ENCODE results near the gene KRT1.

Gene KRT1

DNA sequence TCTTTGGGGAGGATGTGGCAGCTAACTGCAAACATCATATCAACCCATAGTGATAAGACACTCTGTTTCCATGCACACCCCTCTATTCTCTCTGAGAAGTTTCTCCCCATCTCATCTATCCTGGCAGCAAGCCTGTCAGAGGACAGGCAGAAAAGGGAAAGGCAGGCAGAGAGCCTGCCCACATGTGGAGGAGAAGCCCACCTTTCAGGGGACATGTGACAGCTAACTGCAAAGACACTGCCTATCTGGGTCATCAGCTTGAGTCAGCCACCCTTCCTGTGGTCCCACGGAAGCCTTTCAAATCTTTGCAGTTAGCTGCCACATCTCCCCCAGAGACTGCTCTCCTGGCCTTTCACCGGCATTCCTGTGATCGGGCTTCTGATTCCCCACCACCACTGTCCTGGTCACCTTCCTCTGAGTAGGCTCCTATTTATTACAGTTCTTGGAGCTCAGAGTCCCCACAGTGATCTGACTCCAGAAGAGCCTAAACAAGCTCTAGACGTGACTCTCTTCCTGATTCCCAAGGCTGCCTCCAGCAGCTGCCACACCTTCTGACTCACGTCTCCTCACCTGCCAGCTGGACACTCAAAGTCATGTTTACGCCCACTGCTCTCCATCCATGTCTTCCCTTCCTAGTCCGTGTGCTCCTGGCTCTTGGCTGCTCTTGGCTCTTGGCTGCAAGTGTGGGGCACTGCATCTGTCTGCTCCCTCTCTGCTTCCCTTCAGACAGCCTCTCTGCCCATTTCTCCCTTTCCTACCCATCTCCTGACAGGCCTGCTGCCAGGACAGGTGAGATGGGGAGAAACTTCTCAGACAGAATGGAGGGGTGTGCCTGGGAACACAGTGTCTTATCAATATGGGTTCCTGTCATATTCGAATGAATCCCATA, 7.5 kb upstream of the KRT1 start:
- Histone ChIP-seq H3K4me3 (ENCODE audit: low read length) (no peak overlapping the region), H3K4me2 (ENCODE audit: low read length) (no peak overlapping the region), H3K9me2 (replicated peaks; ENCODE audit: control insufficient read depth, low read length) (no peaks in the 10 kb centered on the region), H3K4me1 (ENCODE audit: control insufficient read depth, low read length) (no peaks in the 10 kb centered on the region), H3K79me2 (ENCODE audit: control insufficient read depth, low read length) (no peaks in the 10 kb centered on the region), H3K9me3 (ENCODE audit: control insufficient read depth, insufficient read depth, low read length) (no peaks in the 10 kb centered on the region), H3F3A (ENCODE audit: control insufficient read depth, insufficient read depth) (no peaks in the 10 kb centered on the region), H3K36me3 (ENCODE audit: control insufficient read depth, low read length) (no peaks in the 10 kb centered on the region), H4K20me1 (ENCODE audit: control insufficient read depth, insufficient read depth, low read depth, low read length) (no peaks in the 10 kb centered on the region), H3K27me3 (ENCODE audit: control insufficient read depth, low read length) (peaks cover 44% of the 10 kb centered on the region), H3K27ac (ENCODE audit: low read depth, low read length) (no peak overlapping the region)
- no peak for TF ChIP-seq EZH2phosphoT487 (IDR thresholded peaks at IDR 0.05; ENCODE audit: borderline replicate concordance, low read length)
- TF ChIP-seq, protein P1, sequence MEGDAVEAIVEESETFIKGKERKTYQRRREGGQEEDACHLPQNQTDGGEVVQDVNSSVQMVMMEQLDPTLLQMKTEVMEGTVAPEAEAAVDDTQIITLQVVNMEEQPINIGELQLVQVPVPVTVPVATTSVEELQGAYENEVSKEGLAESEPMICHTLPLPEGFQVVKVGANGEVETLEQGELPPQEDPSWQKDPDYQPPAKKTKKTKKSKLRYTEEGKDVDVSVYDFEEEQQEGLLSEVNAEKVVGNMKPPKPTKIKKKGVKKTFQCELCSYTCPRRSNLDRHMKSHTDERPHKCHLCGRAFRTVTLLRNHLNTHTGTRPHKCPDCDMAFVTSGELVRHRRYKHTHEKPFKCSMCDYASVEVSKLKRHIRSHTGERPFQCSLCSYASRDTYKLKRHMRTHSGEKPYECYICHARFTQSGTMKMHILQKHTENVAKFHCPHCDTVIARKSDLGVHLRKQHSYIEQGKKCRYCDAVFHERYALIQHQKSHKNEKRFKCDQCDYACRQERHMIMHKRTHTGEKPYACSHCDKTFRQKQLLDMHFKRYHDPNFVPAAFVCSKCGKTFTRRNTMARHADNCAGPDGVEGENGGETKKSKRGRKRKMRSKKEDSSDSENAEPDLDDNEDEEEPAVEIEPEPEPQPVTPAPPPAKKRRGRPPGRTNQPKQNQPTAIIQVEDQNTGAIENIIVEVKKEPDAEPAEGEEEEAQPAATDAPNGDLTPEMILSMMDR (IDR thresholded peaks at IDR 0.05; ENCODE audit: low read depth, low read length, poor library complexity, severe bottlenecking) = no peak

DNA sequence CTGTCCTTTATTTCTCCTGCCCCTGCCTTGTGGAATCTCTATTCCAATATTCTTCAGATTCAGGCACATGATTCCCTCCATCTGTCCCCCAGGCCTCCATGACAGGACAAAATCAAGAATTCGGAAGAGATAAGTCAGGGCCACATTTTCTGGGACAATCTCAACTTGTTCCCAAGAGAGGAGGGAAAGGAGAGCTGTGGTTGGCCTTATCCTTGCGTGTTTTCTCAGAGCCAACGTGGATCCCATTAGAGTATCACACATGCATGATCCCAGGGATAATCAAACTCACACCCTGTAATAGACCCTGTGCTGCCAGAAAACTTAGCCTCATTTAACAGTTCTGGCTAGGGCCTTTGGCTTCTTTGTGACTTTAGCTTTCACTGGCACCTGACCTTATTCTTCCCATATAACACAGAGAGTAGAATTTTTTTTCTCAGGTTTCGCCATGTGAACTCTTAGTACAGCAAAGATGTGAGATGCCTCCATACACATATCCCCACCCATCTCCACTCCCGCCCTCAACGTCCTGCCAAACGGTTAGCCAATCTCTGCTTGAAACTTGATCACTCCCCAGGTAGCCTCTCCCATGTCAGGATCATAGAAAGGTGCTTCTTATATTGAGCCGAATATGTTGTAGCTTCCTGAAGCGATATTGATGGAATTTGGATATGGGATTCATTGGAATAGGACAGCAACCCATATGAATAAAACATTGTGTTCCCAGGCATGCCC, 6.7 kb upstream of the KRT1 start:
- Histone ChIP-seq H3K27ac (ENCODE audit: low read depth, low read length) (no peak overlapping the region), H3K79me2 (ENCODE audit: control insufficient read depth, low read length) (no peaks in the 10 kb centered on the region), H3K9me3 (ENCODE audit: control insufficient read depth, insufficient read depth, low read length) (no peaks in the 10 kb centered on the region), H4K20me1 (ENCODE audit: control insufficient read depth, insufficient read depth, low read depth, low read length) (no peaks in the 10 kb centered on the region), H3K4me3 (ENCODE audit: low read length) (no peak overlapping the region), H3K4me2 (ENCODE audit: low read length) (no peak overlapping the region), H3K4me1 (ENCODE audit: control insufficient read depth, low read length) (no peaks in the 10 kb centered on the region), H3K36me3 (ENCODE audit: control insufficient read depth, low read length) (no peaks in the 10 kb centered on the region), H3K9me2 (replicated peaks; ENCODE audit: control insufficient read depth, low read length) (no peaks in the 10 kb centered on the region), H3K27me3 (ENCODE audit: control insufficient read depth, low read length) (peaks cover 36% of the 10 kb centered on the region), H3F3A (ENCODE audit: control insufficient read depth, insufficient read depth) (no peaks in the 10 kb centered on the region)
- TF ChIP-seq, protein P1 (IDR thresholded peaks at IDR 0.05; ENCODE audit: low read depth, low read length, poor library complexity, severe bottlenecking) = no peak
- no peak for TF ChIP-seq EZH2phosphoT487 (IDR thresholded peaks at IDR 0.05; ENCODE audit: borderline replicate concordance, low read length)

DNA sequence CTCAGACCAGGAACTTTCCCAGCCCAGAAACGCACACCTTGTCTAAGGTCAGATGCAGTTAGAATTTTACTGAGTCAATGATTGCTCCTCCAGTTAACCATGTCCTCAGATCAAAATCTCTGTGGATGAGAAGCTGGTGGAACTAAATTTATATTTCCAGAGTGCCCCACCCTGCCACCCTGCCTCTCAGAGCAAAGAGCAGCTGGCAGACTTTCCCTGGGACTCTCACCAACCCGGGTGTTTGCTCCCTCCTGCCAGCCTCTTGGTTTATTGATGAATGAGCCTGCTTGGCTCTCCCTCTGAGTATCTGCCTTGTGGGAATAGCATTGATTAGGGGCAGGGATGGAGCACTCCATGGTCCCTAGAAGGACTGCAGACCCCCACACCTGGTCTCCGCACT, 5.9 kb upstream of the KRT1 start:
- TF ChIP-seq, protein P1 (IDR thresholded peaks at IDR 0.05; ENCODE audit: low read depth, low read length, poor library complexity, severe bottlenecking) = no peak
- TF ChIP-seq EZH2phosphoT487 (IDR thresholded peaks at IDR 0.05; ENCODE audit: borderline replicate concordance, low read length) = no peak
- no peaks in the 10 kb centered on the region for H3K36me3 ChIP-seq (ENCODE audit: control insufficient read depth, low read length)
- H3F3A ChIP-seq (ENCODE audit: control insufficient read depth, insufficient read depth) = no peaks in the 10 kb centered on the region
- no peak overlapping the region for H3K4me3 ChIP-seq (ENCODE audit: low read length)
- H3K79me2 ChIP-seq (ENCODE audit: control insufficient read depth, low read length) = no peaks in the 10 kb centered on the region
- no peak overlapping the region for H3K4me2 ChIP-seq (ENCODE audit: low read length)
- peaks cover 27% of the 10 kb centered on the region for H3K27me3 ChIP-seq (ENCODE audit: control insufficient read depth, low read length)
- no peaks in the 10 kb centered on the region for H3K9me3 ChIP-seq (ENCODE audit: control insufficient read depth, insufficient read depth, low read length)
- H3K9me2 ChIP-seq (replicated peaks; ENCODE audit: control insufficient read depth, low read length) = no peaks in the 10 kb centered on the region
- H4K20me1 ChIP-seq (ENCODE audit: control insufficient read depth, insufficient read depth, low read depth, low read length) = no peaks in the 10 kb centered on the region
- no peak overlapping the region for H3K27ac ChIP-seq (ENCODE audit: low read depth, low read length)
- no peaks in the 10 kb centered on the region for H3K4me1 ChIP-seq (ENCODE audit: control insufficient read depth, low read length)

Data from DOHH2 (cell line).